Loucy (cell line): Measurements from ENCODE around the gene MKNK2.

Source experiments
- H2AFZ ChIP-seq: fragments of 200-600 bp; sonication (generic); 2 replicates; pipeline ENCODE4 v1.6.0; 2016; ENCODE audit warnings: antibody characterized with exemption, mild to moderate bottlenecking, low read length, moderate library complexity
- H3F3A ChIP-seq: fragments of 200-600 bp; 2 replicates; pipeline ENCODE4 v1.6.0; 2016; ENCODE audit warnings: antibody characterized with exemption, low read depth, mild to moderate bottlenecking
- H3K27me3 ChIP-seq: fragments of 200-600 bp; sonication (generic); 2 replicates; pipeline ENCODE4 v1.6.1; 2014; ENCODE audit warnings: low read length, mild to moderate bottlenecking; ENCODE audit not compliant: insufficient read depth, poor library complexity, severe bottlenecking
- H3K36me3 ChIP-seq: fragments of 200-600 bp; sonication (generic); 2 replicates; pipeline ENCODE4 v1.6.1; 2016; ENCODE audit warnings: low read length; ENCODE audit not compliant: insufficient read depth
- H3K4me1 ChIP-seq: fragments of 200-600 bp; sonication (generic); 2 replicates; pipeline ENCODE4 v1.5.1; 2014; ENCODE audit warnings: low read length, mild to moderate bottlenecking; ENCODE audit not compliant: insufficient read depth, poor library complexity, severe bottlenecking
- H3K4me2 ChIP-seq: fragments of 200-600 bp; sonication (generic); 2 replicates; pipeline ENCODE4 v1.6.0; 2014; ENCODE audit warnings: antibody characterized with exemption, low read length, low read depth, mild to moderate bottlenecking; ENCODE audit not compliant: poor library complexity, severe bottlenecking
- H3K4me3 ChIP-seq: fragments of 200-600 bp; sonication (generic); 2 replicates; pipeline ENCODE4 v1.5.1; 2014; ENCODE audit warnings: low read length, mild to moderate bottlenecking, mixed read lengths; ENCODE audit not compliant: poor library complexity, severe bottlenecking
- H3K79me2 ChIP-seq: fragments of 200-600 bp; sonication (generic); 2 replicates; pipeline ENCODE4 v1.6.1; 2014; ENCODE audit warnings: low read length; ENCODE audit not compliant: insufficient read depth
- H3K9ac ChIP-seq: fragments of 200-600 bp; sonication (generic); 2 replicates; pipeline ENCODE4 v1.6.0; 2014; ENCODE audit warnings: mild to moderate bottlenecking, low read depth, low read length, moderate library complexity; ENCODE audit not compliant: poor library complexity, severe bottlenecking
- H3K9me2 ChIP-seq: fragments of 200-600 bp; sonication (generic); replicated peaks from 2 replicates; pipeline ENCODE4 v1.6.1; 2016; ENCODE audit warnings: low read depth, low read length, mixed read lengths
- H3K9me3 ChIP-seq: fragments of 200-600 bp; sonication (generic); 2 replicates; pipeline ENCODE4 v1.6.1; 2014; ENCODE audit warnings: mild to moderate bottlenecking, antibody characterized with exemption, low read length, low read depth; ENCODE audit not compliant: insufficient read depth
- H4K20me1 ChIP-seq: fragments of 200-600 bp; sonication (generic); 2 replicates; pipeline ENCODE4 v1.6.0; 2014; ENCODE audit warnings: antibody characterized with exemption, low read length, mild to moderate bottlenecking; ENCODE audit not compliant: insufficient read depth, poor library complexity, severe bottlenecking
- EZH2phosphoT487 ChIP-seq: fragments of 200-600 bp; IDR thresholded peaks from 2 replicates; pipeline ENCODE4 v1.6.1; 2018; ENCODE audit warnings: antibody characterized with exemption, mild to moderate bottlenecking, moderate library complexity, borderline replicate concordance
- TF ChIP-seq, protein P1 (sequence below): fragments of 200-600 bp; sonication (generic); conservative IDR thresholded peaks from 2 replicates; pipeline ENCODE4 v1.5.1; 2014; ENCODE audit warnings: mild to moderate bottlenecking, antibody characterized with exemption, low read length

Gene MKNK2

DNA sequence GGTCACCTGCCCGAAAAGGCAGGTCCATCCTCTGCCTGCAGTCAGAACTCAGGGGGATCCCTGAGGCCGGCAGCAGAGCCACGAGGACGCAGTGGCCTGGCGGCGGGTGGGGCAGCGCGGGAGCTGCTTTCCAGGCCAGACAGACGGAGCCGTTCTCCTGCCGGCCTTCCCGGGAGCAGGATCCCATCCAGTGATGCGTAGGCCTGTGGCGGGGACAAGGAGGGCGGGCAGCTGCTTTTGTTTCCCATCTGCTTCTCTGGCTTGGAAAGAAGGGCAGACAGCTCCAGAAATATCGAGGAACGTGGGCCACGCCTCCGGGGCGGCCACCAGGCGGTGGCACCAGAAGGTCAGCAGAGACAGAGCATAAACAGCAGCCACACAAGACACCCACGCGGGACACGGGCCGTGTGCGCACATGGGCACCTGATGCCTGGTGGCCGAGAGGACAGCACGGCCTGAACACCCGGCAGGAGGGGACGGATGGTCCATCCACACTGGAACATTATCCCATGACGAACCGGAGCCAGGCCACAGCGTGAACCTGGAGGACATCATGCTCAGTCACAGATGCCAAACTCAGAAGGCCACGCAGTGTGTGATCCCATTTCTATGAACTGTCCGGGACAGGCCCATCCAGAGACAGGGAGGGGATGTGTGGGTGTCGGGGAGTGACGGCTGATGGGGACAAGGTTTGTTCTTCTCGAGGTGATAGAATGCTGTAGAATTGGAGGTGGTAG is 13.9 kb upstream of the MKNK2 start:
- H3K4me2 ChIP-seq, result no peak overlapping the region
- TF ChIP-seq, protein P1, sequence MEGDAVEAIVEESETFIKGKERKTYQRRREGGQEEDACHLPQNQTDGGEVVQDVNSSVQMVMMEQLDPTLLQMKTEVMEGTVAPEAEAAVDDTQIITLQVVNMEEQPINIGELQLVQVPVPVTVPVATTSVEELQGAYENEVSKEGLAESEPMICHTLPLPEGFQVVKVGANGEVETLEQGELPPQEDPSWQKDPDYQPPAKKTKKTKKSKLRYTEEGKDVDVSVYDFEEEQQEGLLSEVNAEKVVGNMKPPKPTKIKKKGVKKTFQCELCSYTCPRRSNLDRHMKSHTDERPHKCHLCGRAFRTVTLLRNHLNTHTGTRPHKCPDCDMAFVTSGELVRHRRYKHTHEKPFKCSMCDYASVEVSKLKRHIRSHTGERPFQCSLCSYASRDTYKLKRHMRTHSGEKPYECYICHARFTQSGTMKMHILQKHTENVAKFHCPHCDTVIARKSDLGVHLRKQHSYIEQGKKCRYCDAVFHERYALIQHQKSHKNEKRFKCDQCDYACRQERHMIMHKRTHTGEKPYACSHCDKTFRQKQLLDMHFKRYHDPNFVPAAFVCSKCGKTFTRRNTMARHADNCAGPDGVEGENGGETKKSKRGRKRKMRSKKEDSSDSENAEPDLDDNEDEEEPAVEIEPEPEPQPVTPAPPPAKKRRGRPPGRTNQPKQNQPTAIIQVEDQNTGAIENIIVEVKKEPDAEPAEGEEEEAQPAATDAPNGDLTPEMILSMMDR, result no peak
- TF ChIP-seq EZH2phosphoT487, result no peak
- no peak overlapping the region for H3K4me3 ChIP-seq
- no peaks in the 10 kb centered on the region for H3F3A ChIP-seq
- peaks cover 15% of the 10 kb centered on the region for H3K79me2 ChIP-seq
- no peaks in the 10 kb centered on the region for H3K27me3 ChIP-seq
- no peak overlapping the region for H2AFZ ChIP-seq
- H3K9me2 ChIP-seq, result no peaks in the 10 kb centered on the region
- H3K9me3 ChIP-seq, result no peaks in the 10 kb centered on the region
- no peaks in the 10 kb centered on the region for H4K20me1 ChIP-seq
- no peak overlapping the region for H3K9ac ChIP-seq
- no peaks in the 10 kb centered on the region for H3K36me3 ChIP-seq
- H3K4me1 ChIP-seq, result peaks cover 20% of the 10 kb centered on the region

DNA sequence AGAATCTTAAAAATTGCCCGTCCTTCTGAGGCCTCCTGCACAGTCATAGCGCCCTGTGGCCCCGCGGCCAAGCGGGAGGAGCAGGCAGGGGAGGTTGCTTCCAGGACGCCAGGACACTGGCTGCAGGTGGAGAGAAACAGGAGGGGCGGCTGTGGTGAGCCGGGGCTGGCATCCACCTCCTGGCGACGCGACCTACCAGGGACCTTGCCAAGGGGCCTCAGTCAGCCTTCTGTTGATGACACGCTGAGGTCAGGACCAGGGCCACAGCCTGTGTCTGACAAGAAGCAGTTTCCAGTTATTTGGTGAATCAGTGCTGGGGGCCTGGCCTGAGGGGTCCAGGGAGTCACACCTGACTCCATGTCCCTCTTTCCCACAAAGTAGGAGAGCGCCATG is 13.3 kb upstream of the MKNK2 start:
- Histone ChIP-seq H2AFZ (no peak overlapping the region), H3K27me3 (no peaks in the 10 kb centered on the region), H3K36me3 (no peaks in the 10 kb centered on the region), H3K9me3 (no peaks in the 10 kb centered on the region), H3K4me1 (peaks cover 25% of the 10 kb centered on the region), H3K9me2 (no peaks in the 10 kb centered on the region), H3K4me3 (no peak overlapping the region), H3K79me2 (peaks cover 20% of the 10 kb centered on the region), H3F3A (no peaks in the 10 kb centered on the region), H4K20me1 (no peaks in the 10 kb centered on the region), H3K9ac (no peak overlapping the region), H3K4me2 (no peak overlapping the region)
- TF ChIP-seq EZH2phosphoT487, result no peak
- TF ChIP-seq, protein P1, result no peak

DNA sequence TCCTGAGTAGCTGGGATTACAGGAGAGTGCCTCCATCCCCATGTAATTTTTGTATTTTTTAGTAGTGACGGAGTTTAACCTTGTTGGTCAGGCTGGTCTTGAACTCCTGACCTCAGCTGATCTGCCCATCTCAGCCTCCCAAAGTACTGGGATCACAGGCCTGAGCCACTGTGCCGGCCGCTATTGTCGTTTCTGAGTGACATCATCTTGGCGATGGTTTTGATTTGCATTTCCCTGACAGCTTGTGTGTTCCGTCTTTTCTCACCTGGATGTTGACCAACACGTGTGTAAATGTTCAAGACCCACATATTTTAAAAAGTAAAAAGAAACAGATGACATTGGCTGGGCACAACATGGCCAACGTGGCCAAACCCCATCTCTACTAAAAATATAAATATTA is 12.8 kb upstream of the MKNK2 start:
- TF ChIP-seq EZH2phosphoT487, result no peak
- TF ChIP-seq, protein P1, result no peak
- H3F3A ChIP-seq, result no peaks in the 10 kb centered on the region
- H2AFZ ChIP-seq, result no peak overlapping the region
- no peaks in the 10 kb centered on the region for H3K36me3 ChIP-seq
- H3K9me3 ChIP-seq, result no peaks in the 10 kb centered on the region
- H3K4me1 ChIP-seq, result peaks cover 26% of the 10 kb centered on the region
- H3K9ac ChIP-seq, result no peak overlapping the region
- no peaks in the 10 kb centered on the region for H4K20me1 ChIP-seq
- H3K4me3 ChIP-seq, result no peak overlapping the region
- H3K9me2 ChIP-seq, result no peaks in the 10 kb centered on the region
- no peaks in the 10 kb centered on the region for H3K27me3 ChIP-seq
- H3K79me2 ChIP-seq, result peaks cover 25% of the 10 kb centered on the region
- H3K4me2 ChIP-seq, result no peak overlapping the region
